Type B pancreatic cell (in vitro differentiated cells): Measurements from ENCODE around the gene CAND2. TPM values are rescaled to one million over a fixed set of nuclear protein-coding genes. Genes with fewer than 3 reads are reported as not detected.
"Not testable (repeated sequence)": the region's sequence is repeated elsewhere in the genome, so short reads cannot be mapped to it uniquely, and the experiment has no call there.

Source experiments
- DNase-seq: peaks from one replicate; pipeline ENCODE4 v3.0.0; 2021; ENCODE audit warnings: mixed read lengths; ENCODE audit not compliant: unreplicated experiment; ENCODE audit errors: extremely low spot score
- H3K27ac Mint-ChIP-seq: 2 replicates; pipeline ENCODE4 v1.8.0; 2021; ENCODE audit warnings: mild to moderate bottlenecking, mixed read lengths
- H3K27me3 Mint-ChIP-seq: 2 replicates; pipeline ENCODE4 v1.8.0; 2021; ENCODE audit warnings: mixed read lengths
- H3K36me3 Mint-ChIP-seq: 2 replicates; pipeline ENCODE4 v1.8.0; 2021; ENCODE audit warnings: mixed read lengths
- H3K4me1 Mint-ChIP-seq: one replicate; pipeline ENCODE4 v1.8.0; 2021; ENCODE audit warnings: mixed read lengths; ENCODE audit not compliant: unreplicated experiment
- H3K4me3 Mint-ChIP-seq: 2 replicates; pipeline ENCODE4 v1.8.0; 2021; ENCODE audit warnings: mild to moderate bottlenecking, mixed read lengths
- H3K9me3 Mint-ChIP-seq: 2 replicates; pipeline ENCODE4 v1.8.0; 2021; ENCODE audit warnings: mixed read lengths
- total RNA-seq: library from RNA; stranded (reverse); gene quantifications from 2 replicates; pipeline ENCODE4 v1.2.1, GENCODE V29; 2021; ENCODE audit warnings: low replicate concordance
- TF ChIP-seq, protein P1 (sequence below): fragments of 200-600 bp; sonication (generic); conservative IDR thresholded peaks from 2 replicates; pipeline ENCODE4 v1.5.0; 2021; ENCODE audit warnings: antibody characterized with exemption, mild to moderate bottlenecking

The CAND2 gene
- total RNA-seq, 1 donor from 2014 or later = 11.1 TPM

DNA sequence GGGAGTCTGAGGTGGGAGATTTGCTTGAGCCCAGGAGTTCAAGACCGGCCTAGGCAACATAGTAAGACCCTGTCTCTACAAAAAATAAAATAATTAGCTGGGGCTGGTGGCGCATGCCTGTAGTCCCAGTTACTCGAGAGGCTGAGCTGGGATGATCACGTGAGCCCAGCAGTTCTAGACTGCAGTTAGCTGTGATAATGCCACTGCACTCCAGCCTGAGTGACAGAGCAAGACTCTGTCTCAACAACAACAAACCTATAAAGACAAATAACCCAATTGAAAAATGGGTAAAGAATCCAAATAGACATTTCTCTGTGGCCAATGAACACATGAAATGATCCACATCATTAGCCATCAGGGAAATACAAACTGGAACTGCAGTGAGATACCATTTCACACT lies 46.0 kb downstream of the CAND2 start:
- peaks cover 29% of the 10 kb centered on the region for H3K4me1 Mint-ChIP-seq
- no peak overlapping the region for H3K4me3 Mint-ChIP-seq
- TF ChIP-seq, protein P1, sequence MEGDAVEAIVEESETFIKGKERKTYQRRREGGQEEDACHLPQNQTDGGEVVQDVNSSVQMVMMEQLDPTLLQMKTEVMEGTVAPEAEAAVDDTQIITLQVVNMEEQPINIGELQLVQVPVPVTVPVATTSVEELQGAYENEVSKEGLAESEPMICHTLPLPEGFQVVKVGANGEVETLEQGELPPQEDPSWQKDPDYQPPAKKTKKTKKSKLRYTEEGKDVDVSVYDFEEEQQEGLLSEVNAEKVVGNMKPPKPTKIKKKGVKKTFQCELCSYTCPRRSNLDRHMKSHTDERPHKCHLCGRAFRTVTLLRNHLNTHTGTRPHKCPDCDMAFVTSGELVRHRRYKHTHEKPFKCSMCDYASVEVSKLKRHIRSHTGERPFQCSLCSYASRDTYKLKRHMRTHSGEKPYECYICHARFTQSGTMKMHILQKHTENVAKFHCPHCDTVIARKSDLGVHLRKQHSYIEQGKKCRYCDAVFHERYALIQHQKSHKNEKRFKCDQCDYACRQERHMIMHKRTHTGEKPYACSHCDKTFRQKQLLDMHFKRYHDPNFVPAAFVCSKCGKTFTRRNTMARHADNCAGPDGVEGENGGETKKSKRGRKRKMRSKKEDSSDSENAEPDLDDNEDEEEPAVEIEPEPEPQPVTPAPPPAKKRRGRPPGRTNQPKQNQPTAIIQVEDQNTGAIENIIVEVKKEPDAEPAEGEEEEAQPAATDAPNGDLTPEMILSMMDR = no peak
- DNase-seq = no peak
- no peaks in the 10 kb centered on the region for H3K27me3 Mint-ChIP-seq
- no peaks in the 10 kb centered on the region for H3K9me3 Mint-ChIP-seq
- H3K36me3 Mint-ChIP-seq = peaks cover 27% of the 10 kb centered on the region
- H3K27ac Mint-ChIP-seq = no peak overlapping the region

DNA sequence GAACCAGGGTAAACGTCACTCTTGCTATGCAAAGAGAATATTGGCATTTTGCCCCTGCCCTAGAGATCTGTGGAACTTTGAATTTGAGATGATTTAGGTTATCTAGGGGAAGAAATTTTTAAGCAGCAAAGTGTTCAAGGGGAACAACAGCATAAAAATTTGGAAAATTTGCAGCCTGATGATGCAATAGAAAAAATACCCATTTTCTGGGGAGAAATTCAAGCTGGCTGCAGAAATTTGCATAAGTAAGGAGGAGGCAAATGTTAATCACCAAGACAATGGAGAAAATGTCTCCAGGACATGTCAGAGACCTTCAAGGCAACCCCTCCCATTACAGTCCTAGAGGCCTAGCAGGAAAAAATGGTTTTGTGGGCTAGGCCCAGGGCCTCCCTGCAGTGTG lies 49.3 kb downstream of the CAND2 start:
- no peak for DNase-seq
- Mint-ChIP-seq H3K9me3 (no peaks in the 10 kb centered on the region), H3K27ac (no peak overlapping the region), H3K4me1 (peaks cover under 1% of the 10 kb centered on the region), H3K36me3 (peaks cover 1% of the 10 kb centered on the region), H3K4me3 (no peak overlapping the region), H3K27me3 (no peaks in the 10 kb centered on the region)
- TF ChIP-seq, protein P1 = no peak

DNA sequence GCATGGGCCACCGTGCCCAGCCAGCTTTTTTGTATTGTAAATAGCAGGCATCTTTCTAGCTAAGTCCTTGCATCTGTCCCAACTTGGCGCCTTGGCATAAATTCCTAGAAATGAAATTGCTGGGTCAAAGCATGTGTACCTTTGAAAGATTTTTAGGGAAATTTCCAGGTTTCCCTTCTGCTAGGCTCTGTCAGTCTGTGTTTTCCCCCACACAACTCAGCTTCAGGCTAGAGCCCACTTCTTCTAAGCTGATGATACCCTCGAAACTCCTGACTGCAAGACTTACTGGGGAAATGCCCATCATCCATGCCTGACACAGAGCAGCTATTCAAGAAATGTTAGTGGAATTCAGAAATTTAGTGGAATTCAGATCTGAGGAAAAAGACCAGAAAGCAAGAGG lies 55.7 kb downstream of the CAND2 start:
- H3K4me1 Mint-ChIP-seq = peaks cover 4% of the 10 kb centered on the region

DNA sequence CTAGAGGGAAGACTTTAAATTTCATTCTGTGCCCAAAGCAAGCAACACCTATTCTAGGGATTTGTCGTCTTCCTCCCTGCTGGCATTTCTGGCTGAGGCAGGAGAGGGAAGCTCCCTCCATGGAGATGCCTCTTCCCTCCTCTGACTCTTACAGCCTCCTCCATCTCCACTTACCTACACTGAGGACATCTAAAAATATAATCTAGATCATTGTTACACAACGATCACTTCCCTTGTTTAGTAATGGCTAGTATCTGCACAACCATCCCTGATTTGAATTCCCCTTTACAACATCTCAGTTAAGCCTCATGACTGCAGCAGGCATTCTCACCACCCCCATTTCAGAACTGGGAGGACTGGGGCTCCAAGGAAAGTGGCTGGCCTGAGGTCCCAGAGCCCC lies 57.4 kb downstream of the CAND2 start:
- peak overlapping the region; percentile 66 for H3K27ac Mint-ChIP-seq
- not testable (repeated sequence) for H3K4me1 Mint-ChIP-seq, H3K4me3 Mint-ChIP-seq, DNase-seq, H3K36me3 Mint-ChIP-seq, H3K9me3 Mint-ChIP-seq
- peaks cover 11% of the 10 kb centered on the region for H3K27me3 Mint-ChIP-seq

More for the DNA sequence above, 55.7 kb downstream of the CAND2 start:
- H3K27ac Mint-ChIP-seq = no peak overlapping the region
- DNase-seq = no peak
- no peak overlapping the region for H3K4me3 Mint-ChIP-seq
- TF ChIP-seq, protein P1 = no peak
- no peaks in the 10 kb centered on the region for H3K9me3 Mint-ChIP-seq
- H3K27me3 Mint-ChIP-seq = peaks cover 11% of the 10 kb centered on the region
- H3K36me3 Mint-ChIP-seq = no peaks in the 10 kb centered on the region

DNA sequence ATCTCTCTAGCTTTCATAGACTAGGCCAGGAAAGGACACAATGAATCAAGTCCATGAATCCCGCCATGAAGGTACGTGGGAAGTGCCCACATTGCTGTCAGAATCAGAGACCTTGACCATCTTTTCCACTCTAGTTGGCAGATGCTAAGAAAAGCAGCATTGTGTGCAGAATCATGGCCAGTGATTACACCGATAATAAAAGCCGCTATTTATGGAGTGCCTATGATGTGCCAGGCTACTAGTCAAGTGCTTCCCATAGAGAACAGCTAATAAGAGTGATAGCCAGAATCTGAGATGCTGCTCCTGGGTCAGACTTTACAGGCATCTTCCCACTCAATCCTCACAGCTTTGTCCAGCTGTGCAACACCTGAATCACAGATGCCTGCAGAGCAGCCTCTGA lies 58.1 kb downstream of the CAND2 start:
- Mint-ChIP-seq H3K36me3 (no peaks in the 10 kb centered on the region), H3K4me1 (peaks cover 4% of the 10 kb centered on the region)
- TF ChIP-seq, protein P1 = no peak

DNA sequence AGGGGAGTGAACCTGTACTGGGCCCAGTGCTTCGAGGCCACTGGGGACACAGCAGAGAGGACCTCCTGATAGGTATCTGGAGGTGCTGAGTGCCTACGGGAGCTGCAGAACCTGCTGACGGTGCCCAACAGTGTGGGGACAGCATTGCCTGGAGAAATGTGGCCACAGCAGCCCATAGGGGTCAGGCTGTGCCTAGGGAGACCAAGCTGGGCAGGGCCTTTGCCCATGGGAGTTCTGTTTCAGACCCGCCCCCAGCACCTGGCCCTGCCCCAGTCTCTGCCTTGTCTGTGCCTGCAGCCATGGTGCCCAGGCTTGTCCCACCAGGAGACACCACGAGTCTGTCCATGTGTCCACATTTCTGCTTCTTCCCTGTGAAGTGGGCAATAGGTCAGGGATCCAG lies 60.1 kb downstream of the CAND2 start:
- no peak overlapping the region for H3K27ac Mint-ChIP-seq
- H3K4me1 Mint-ChIP-seq = peaks cover 4% of the 10 kb centered on the region
- DNase-seq = no peak
- no peaks in the 10 kb centered on the region for H3K36me3 Mint-ChIP-seq
- no peaks in the 10 kb centered on the region for H3K9me3 Mint-ChIP-seq
- peaks cover 11% of the 10 kb centered on the region for H3K27me3 Mint-ChIP-seq
- TF ChIP-seq, protein P1 = no peak
- H3K4me3 Mint-ChIP-seq = no peak overlapping the region

More for the DNA sequence above, 58.1 kb downstream of the CAND2 start:
- Mint-ChIP-seq H3K4me3 (no peak overlapping the region), H3K27me3 (peaks cover 11% of the 10 kb centered on the region), H3K27ac (no peak overlapping the region), H3K9me3 (no peaks in the 10 kb centered on the region)
- no peak for DNase-seq
